Stomach (tissue), 9 donors: ENCODE data around the gene STRIP2. TPM values are rescaled to one million over a fixed set of nuclear protein-coding genes. Genes with fewer than 3 reads are reported as not detected.

ENCODE experiments used
- DNase-seq, 2 donors: peaks; one replicate each; pipeline versions ENCODE4 v3.0.0 to v3.0.0-alpha.2; 2013 to 2019
- H3K27ac ChIP-seq, 5 donors: fragments of 200-600 bp in 4 of 5; sonication (generic) in 4 of 5; one replicate each; pipeline ENCODE4 v1.5.1; 2013 to 2019; ENCODE audit warnings: mild to moderate bottlenecking in 1 of 5, moderate library complexity in 1 of 5
- H3K27me3 ChIP-seq, 3 donors: fragments of 200-600 bp; sonication (generic); one replicate each; pipeline ENCODE4 v1.5.1; 2017 to 2019; ENCODE audit warnings: mixed run types in 1 of 3
- H3K36me3 ChIP-seq, 4 donors: fragments of 200-600 bp; sonication (generic); 1 replicate in 3 of 4; 2 replicates in 1 of 4; pipeline ENCODE4 v1.5.1; 2016 to 2019
- H3K4me1 ChIP-seq, 4 donors: fragments of 200-600 bp; sonication (generic); one replicate each; pipeline ENCODE4 v1.5.1; 2016 to 2019
- H3K4me3 ChIP-seq, 4 donors: fragments of 200-600 bp; sonication (generic) in 3 of 4; one replicate each; pipeline ENCODE4 v1.5.1; 2016 to 2019; ENCODE audit warnings: mild to moderate bottlenecking in 1 of 4
- H3K9me3 ChIP-seq, 4 donors: fragments of 200-600 bp; sonication (generic); one replicate each; pipeline ENCODE4 v1.5.1; 2016 to 2019
- CTCF ChIP-seq, 7 experiments: fragments of 450-650 bp in 4 of 7; fragments of 200-600 bp in 3 of 7; sonication (generic) in 3 of 7; IDR thresholded peaks; one replicate each; pipeline ENCODE4 v1.5.1; 2016 to 2019; ENCODE audit warnings: antibody characterized with exemption in 7 of 7, control low read depth in 2 of 7, mild to moderate bottlenecking in 1 of 7
- EP300 ChIP-seq: sonication (generic); formaldehyde crosslinking; IDR thresholded peaks from one replicate; pipeline ENCODE4 v1.6.1; 2017; ENCODE audit warnings: antibody characterized with exemption
- POLR2A ChIP-seq, 4 donors: fragments of 450-650 bp; IDR thresholded peaks; one replicate each; pipeline ENCODE4 v1.6.1; 2016; ENCODE audit warnings: antibody characterized with exemption in 4 of 4, control low read depth in 2 of 4, mild to moderate bottlenecking in 1 of 4, moderate library complexity in 1 of 4
- POLR2AphosphoS5 ChIP-seq, 3 donors: sonication (generic); formaldehyde crosslinking; IDR thresholded peaks; one replicate each; pipeline ENCODE4 v1.6.1; 2016; ENCODE audit warnings: antibody characterized with exemption in 3 of 3
- WGBS, 5 donors: extraction: QIAGEN DNeasy Blood & Tissue Kit in 3 of 5; methylation state at CpG; one replicate each; pipeline versions ENCODE4 v1.1.5 to v1.1.7; 2013 to 2018; 5-methylcytosine and 5-hydroxymethylcytosine counted together
- intact Hi-C: fragments of 100-400 bp; cut with DNase I; formaldehyde crosslinking; loops from one replicate; pipeline ENCODE4 v1.15.1; 2023; ENCODE audit warnings: low total_unique reads
- polyA plus RNA-seq, 3 donors: library from polyadenylated mRNA; stranded (reverse); fragments of 200-250 nt; gene quantifications; one replicate each; pipeline ENCODE4 v1.2.3, GENCODE V29; 2013
- total RNA-seq, 5 donors: library from RNA; depleted of rRNA; stranded (reverse); fragments of >200 nt; gene quantifications; one replicate each; pipeline versions ENCODE4 v1.1.0 to v1.2.3, GENCODE V29; 2014 to 2016
- donor health status: healthy with polysubstance abuse.
- donor health status: Bipolar disorder and iron deficiency.
- donor health status: healthy.

The STRIP2 gene
- total and polyA plus RNA-seq, 8 donors: 0.56 to 2.0 (median 0.98) TPM; not detected in 3

GRCh38 chr7:129427526-129428045, 6.6 kb upstream of the STRIP2 start:
- H3K4me3 ChIP-seq: no peak overlapping the region
- H3K4me1 ChIP-seq: no peaks in the 10 kb centered on the region
- H3K27ac ChIP-seq: no peak overlapping the region
- intact Hi-C loops: no loop called here
- H3K9me3 ChIP-seq: no peaks in the 10 kb centered on the region
- DNase-seq: no peak
- no peak for TF ChIP-seq EP300
- TF ChIP-seq CTCF (IDR thresholded peaks at IDR 0.05): no peak
- no peak for TF ChIP-seq POLR2A (IDR thresholded peaks at IDR 0.05)
- no peak for TF ChIP-seq POLR2AphosphoS5 (IDR thresholded peaks at IDR 0.05)
- 55 to 75% (median 67%) methylated on average over 2 of the region's 2 CpGs for WGBS, 5 donors
- peaks cover 15 to 71% (median 59%) of the 10 kb centered on the region in 4 donors for H3K36me3 ChIP-seq
- H3K27me3 ChIP-seq: peaks cover 0 to 6% (median 0%) of the 10 kb centered on the region in 3 donors

GRCh38 chr7:129431911-129432643, 2.2 kb upstream of the STRIP2 start:
- 73 to 84% (median 77%) methylated on average over 8 of the region's 8 CpGs for WGBS, 5 donors
- no peak overlapping the region for H3K27ac ChIP-seq
- H3K36me3 ChIP-seq: peaks cover 3 to 26% (median 18%) of the 10 kb centered on the region in 4 donors
- DNase-seq: no peak
- peaks cover 5 to 19% (median 17%) of the 10 kb centered on the region in 4 donors for H3K4me1 ChIP-seq
- H3K9me3 ChIP-seq: no peaks in the 10 kb centered on the region
- intact Hi-C loops: no loop called here
- TF ChIP-seq CTCF (IDR thresholded peaks at IDR 0.05) (no peak), POLR2A (IDR thresholded peaks at IDR 0.05) (no peak), POLR2AphosphoS5 (IDR thresholded peaks at IDR 0.05) (no peak), EP300 (no peak)
- peaks cover 0 to 32% (median 9%) of the 10 kb centered on the region in 3 donors for H3K27me3 ChIP-seq
- no peak overlapping the region for H3K4me3 ChIP-seq

GRCh38 chr7:129434675-129435318, 565 bp downstream of the STRIP2 start:
- H3K4me1 ChIP-seq: peaks cover 5 to 19% (median 17%) of the 10 kb centered on the region in 4 donors
- WGBS, 5 donors: 0 to 2% (median 1%) methylated on average over 9 to 44 of the region's 44 CpGs
- H3K27me3 ChIP-seq: peaks cover 0 to 32% (median 9%) of the 10 kb centered on the region in 3 donors
- H3K27ac ChIP-seq: peak overlapping the region in 4 of 5 donors; percentile 24 to 75 (median 67)
- no peaks in the 10 kb centered on the region for H3K36me3 ChIP-seq
- intact Hi-C loops: no loop called here
- peak in 1 of 2 donors; percentile 40 for DNase-seq
- TF ChIP-seq EP300 (no peak), POLR2A (IDR thresholded peaks at IDR 0.05) (no peak), CTCF (IDR thresholded peaks at IDR 0.05) (no peak)
- H3K9me3 ChIP-seq: no peaks in the 10 kb centered on the region
- peak overlapping the region; percentile 68 to 81 (median 74) for H3K4me3 ChIP-seq

GRCh38 chr7:129435414-129435829, 1.2 kb downstream of the STRIP2 start:
- no peaks in the 10 kb centered on the region for H3K36me3 ChIP-seq
- no peak overlapping the region for H3K27ac ChIP-seq
- no peak for DNase-seq
- no peak for TF ChIP-seq POLR2A (IDR thresholded peaks at IDR 0.05)
- TF ChIP-seq CTCF (IDR thresholded peaks at IDR 0.05): no peak
- no peak for TF ChIP-seq POLR2AphosphoS5 (IDR thresholded peaks at IDR 0.05)
- TF ChIP-seq EP300: no peak
- peaks cover 0 to 32% (median 9%) of the 10 kb centered on the region in 3 donors for H3K27me3 ChIP-seq
- peak overlapping the region in 1 of 4 donors; percentile 81 for H3K4me3 ChIP-seq
- WGBS, 5 donors: 88 to 93% (median 93%) methylated on average over 2 of the region's 2 CpGs
- peaks cover 5 to 19% (median 17%) of the 10 kb centered on the region in 4 donors for H3K4me1 ChIP-seq
- H3K9me3 ChIP-seq: no peaks in the 10 kb centered on the region
- intact Hi-C loops: no loop called here
